Peyer's patch (tissue), 4 donors: ENCODE data around the gene TM6SF1. TPM values are rescaled to one million over a fixed set of nuclear protein-coding genes. Genes with fewer than 3 reads are reported as not detected.

Experiments used
- DNase-seq, 3 donors: peaks; one replicate each; pipeline ENCODE4 v3.0.0-alpha.2; 2017 to 2019
- H3K27ac ChIP-seq, 4 donors: fragments of 200-600 bp; sonication (generic); one replicate each; pipeline ENCODE4 v1.5.1; 2016 to 2019
- H3K27me3 ChIP-seq, 2 donors: fragments of 200-600 bp; sonication (generic); one replicate each; pipeline ENCODE4 v1.5.1; 2019
- H3K36me3 ChIP-seq, 3 donors: fragments of 200-600 bp; sonication (generic); one replicate each; pipeline ENCODE4 v1.5.1; 2016 to 2019
- H3K4me1 ChIP-seq, 4 donors: fragments of 200-600 bp; sonication (generic); one replicate each; pipeline ENCODE4 v1.5.1; 2016 to 2019
- H3K4me3 ChIP-seq, 4 donors: fragments of 200-600 bp; sonication (generic); 1 replicate in 3 of 4; 2 replicates in 1 of 4; pipeline ENCODE4 v1.5.1; 2016 to 2019; ENCODE audit warnings: mild to moderate bottlenecking in 1 of 4
- H3K9me3 ChIP-seq, 4 donors: fragments of 200-600 bp; sonication (generic); one replicate each; pipeline ENCODE4 v1.5.1; 2016 to 2019; ENCODE audit warnings: mild to moderate bottlenecking in 1 of 4
- CTCF ChIP-seq, 6 experiments: fragments of 450-650 bp in 4 of 6; fragments of 200-600 bp in 2 of 6; sonication (generic) in 1 of 6; IDR thresholded peaks; one replicate each; pipeline ENCODE4 v1.5.1; 2017 to 2019; ENCODE audit warnings: antibody characterized with exemption in 6 of 6, mild to moderate bottlenecking in 3 of 6, moderate library complexity in 1 of 6
- POLR2A ChIP-seq, 2 donors: fragments of 450-650 bp; IDR thresholded peaks; one replicate each; pipeline ENCODE4 v1.5.1; 2017; ENCODE audit warnings: antibody characterized with exemption in 2 of 2, mild to moderate bottlenecking in 2 of 2, moderate library complexity in 2 of 2
- total RNA-seq, 4 donors: library from RNA; depleted of rRNA; stranded (reverse); fragments of >200 nt; gene quantifications; one replicate each; pipeline ENCODE4 v1.1.0, GENCODE V29; 2016

Gene TM6SF1
- total RNA-seq, 4 donors from 2014 or later = 3.3 to 3.5 TPM; not detected in 2

- no peak for DNase-seq
- H3K36me3 ChIP-seq = no peaks in the 10 kb centered on the region
- H3K27ac ChIP-seq = no peak overlapping the region
- H3K9me3 ChIP-seq = no peaks in the 10 kb centered on the region
- H3K4me1 ChIP-seq = peaks cover 0 to 6% (median 1%) of the 10 kb centered on the region in 4 donors
- TF ChIP-seq POLR2A (IDR thresholded peaks at IDR 0.05) (no peak), CTCF (IDR thresholded peaks at IDR 0.05) (no peak)
- no peaks in the 10 kb centered on the region for H3K27me3 ChIP-seq
- no peak overlapping the region for H3K4me3 ChIP-seq
Measured at GRCh38 chr15:83102346-83102745, 5.1 kb upstream of the TM6SF1 start.

GRCh38 chr15:83104141-83104540 lies 3.3 kb upstream of the TM6SF1 start:
- Histone ChIP-seq H3K27ac (no peak overlapping the region), H3K9me3 (no peaks in the 10 kb centered on the region), H3K36me3 (no peaks in the 10 kb centered on the region), H3K27me3 (no peaks in the 10 kb centered on the region), H3K4me3 (no peak overlapping the region), H3K4me1 (peaks cover 0 to 14% (median 4%) of the 10 kb centered on the region in 4 donors)
- no peak for DNase-seq
- TF ChIP-seq POLR2A (IDR thresholded peaks at IDR 0.05) (no peak), CTCF (IDR thresholded peaks at IDR 0.05) (no peak)

- Histone ChIP-seq H3K27ac (no peak overlapping the region), H3K4me3 (no peak overlapping the region), H3K9me3 (no peaks in the 10 kb centered on the region), H3K4me1 (peaks cover 0 to 14% (median 4%) of the 10 kb centered on the region in 4 donors), H3K36me3 (no peaks in the 10 kb centered on the region), H3K27me3 (no peaks in the 10 kb centered on the region)
- DNase-seq = no peak
- no peak for TF ChIP-seq POLR2A (IDR thresholded peaks at IDR 0.05)
- TF ChIP-seq CTCF (IDR thresholded peaks at IDR 0.05) = no peak
Measured at GRCh38 chr15:83105440-83105839, 2.0 kb upstream of the TM6SF1 start.

GRCh38 chr15:83107841-83108181 lies 366 bp downstream of the TM6SF1 start:
- no peaks in the 10 kb centered on the region for H3K36me3 ChIP-seq
- peak overlapping the region; percentile 26 to 54 (median 52) for H3K4me3 ChIP-seq
- peak overlapping the region; percentile 41 to 50 (median 42) for H3K27ac ChIP-seq
- peaks cover 0 to 14% (median 4%) of the 10 kb centered on the region in 4 donors for H3K4me1 ChIP-seq
- no peak for TF ChIP-seq POLR2A (IDR thresholded peaks at IDR 0.05)
- no peak for TF ChIP-seq CTCF (IDR thresholded peaks at IDR 0.05)
- DNase-seq = no peak
- no peaks in the 10 kb centered on the region for H3K9me3 ChIP-seq
- H3K27me3 ChIP-seq = no peaks in the 10 kb centered on the region

- H3K4me1 ChIP-seq = peaks cover 0 to 14% (median 4%) of the 10 kb centered on the region in 4 donors
- H3K36me3 ChIP-seq = no peaks in the 10 kb centered on the region
- no peaks in the 10 kb centered on the region for H3K27me3 ChIP-seq
- peak overlapping the region in 3 of 4 donors; percentile 26 to 54 (median 53) for H3K4me3 ChIP-seq
- H3K9me3 ChIP-seq = no peaks in the 10 kb centered on the region
- peak overlapping the region; percentile 41 to 50 (median 42) for H3K27ac ChIP-seq
- TF ChIP-seq POLR2A (IDR thresholded peaks at IDR 0.05) = no peak
- no peak for TF ChIP-seq CTCF (IDR thresholded peaks at IDR 0.05)
- DNase-seq = peak in 1 of 3 donors; percentile 71
Measured at GRCh38 chr15:83108266-83109219, 1.1 kb downstream of the TM6SF1 start.
